GM18870 (cell line): ENCODE measurements around the gene PRSS33.

ENCODE experiments used
- ATAC-seq: cut with Tn5 transposase; IDR thresholded peaks from one replicate; pipeline ENCODE4 v1.9.1; 2021; ENCODE audit warnings: moderate library complexity; ENCODE audit not compliant: unreplicated experiment

The PRSS33 gene

GRCh38 chr16:2799859-2800226, 12.5 kb upstream of the PRSS33 start:
- no peak for ATAC-seq

DNA sequence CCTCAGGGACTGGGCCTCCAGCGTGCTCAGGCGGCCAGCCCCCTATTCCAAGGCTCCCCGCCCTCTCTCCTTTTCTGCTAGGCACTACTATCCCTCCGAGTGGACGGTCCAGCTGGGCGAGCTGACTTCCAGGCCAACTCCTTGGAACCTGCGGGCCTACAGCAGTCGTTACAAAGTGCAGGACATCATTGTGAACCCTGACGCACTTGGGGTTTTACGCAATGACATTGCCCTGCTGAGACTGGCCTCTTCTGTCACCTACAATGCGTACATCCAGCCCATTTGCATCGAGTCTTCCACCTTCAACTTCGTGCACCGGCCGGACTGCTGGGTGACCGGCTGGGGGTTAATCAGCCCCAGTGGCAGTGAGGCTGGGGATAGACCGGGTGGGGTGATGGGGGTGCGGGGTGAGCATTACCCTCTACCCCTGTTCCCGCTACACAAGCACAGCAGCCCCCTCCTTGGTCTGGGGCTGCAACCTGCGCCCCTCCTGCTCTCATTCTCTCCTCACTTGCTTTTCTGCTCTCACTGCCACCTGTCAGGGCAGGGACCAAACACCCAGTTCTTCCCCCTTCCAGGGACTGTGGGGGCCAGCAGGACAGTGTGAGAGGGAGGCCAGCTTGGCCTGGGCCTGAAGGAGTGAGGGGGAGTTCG, 12.0 kb upstream of the PRSS33 start:
- ATAC-seq, result no peak

DNA sequence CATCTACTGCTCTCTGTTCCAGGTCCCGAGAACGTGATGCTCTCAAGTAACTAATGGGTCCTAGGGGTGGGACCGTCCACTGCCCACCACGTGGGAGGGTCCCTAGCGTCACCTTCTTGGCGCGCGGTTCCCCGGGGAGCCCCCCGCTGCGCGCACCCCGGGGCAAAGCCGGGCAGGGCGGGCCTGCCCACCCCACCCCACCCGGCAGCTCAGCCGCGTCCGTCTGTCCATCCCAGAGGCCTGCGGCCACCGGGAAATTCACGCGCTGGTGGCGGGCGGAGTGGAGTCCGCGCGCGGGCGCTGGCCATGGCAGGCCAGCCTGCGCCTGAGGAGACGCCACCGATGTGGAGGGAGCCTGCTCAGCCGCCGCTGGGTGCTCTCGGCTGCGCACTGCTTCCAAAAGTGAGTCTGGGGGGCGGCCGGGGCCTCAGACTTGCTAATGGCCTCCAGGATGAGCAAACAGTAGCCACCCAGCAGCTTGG, 11.4 kb upstream of the PRSS33 start:
- no peak for ATAC-seq

DNA sequence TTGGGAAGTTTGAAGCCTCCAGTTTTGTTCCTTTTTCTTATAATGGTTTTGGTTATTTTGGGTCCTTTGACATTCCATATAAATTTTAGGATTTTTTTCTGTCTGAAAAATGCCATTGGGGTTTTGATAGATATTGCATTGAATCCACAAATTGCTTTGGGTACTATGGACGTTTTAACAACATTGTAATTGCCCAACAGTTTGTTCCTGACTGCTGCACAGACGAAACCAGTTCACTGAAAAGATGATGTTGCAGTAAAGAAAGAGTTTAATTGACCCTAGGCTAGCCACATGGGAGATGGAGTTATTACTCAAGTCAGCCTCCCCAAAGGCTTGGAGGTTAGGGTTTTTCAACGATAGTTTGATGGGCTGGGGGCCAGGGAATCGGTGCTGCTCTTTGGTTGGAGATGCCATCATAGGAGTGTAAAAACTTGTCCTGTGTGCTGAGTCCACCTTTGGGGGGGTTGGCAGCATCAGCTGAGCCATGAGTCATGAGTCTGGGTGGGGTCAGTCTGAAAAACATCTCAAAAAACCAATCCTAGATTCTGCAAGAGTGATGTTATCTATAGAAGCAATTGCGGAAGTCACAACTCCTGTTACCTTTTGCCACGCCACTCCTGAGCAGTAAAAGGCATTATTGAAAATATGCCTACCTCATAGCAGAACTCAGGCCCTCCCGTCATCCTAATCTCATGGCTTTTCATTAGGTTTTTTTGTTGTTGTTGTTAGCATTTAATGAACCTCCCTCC, 8.2 kb upstream of the PRSS33 start:
- no peak for ATAC-seq

DNA sequence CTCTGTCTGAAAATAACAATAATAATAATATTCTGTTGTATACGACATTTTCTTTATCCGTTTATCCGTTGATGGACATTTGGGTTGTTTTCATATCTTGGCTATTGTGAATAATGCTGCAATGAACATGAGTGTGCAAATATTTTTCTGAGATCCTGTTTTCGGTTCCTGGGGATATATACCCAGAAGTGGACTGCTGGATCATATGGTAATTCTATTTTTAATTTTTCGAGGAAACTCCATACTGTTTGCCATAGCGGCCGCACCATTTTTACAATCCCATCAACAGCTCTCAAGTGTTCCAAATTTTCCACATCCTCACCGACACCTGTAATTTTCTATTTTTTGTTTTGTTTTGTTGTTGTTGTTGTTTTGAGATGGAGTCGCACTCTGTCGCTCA, 5.6 kb upstream of the PRSS33 start:
- no peak for ATAC-seq

GRCh38 chr16:2791174-2791573, 3.8 kb upstream of the PRSS33 start:
- ATAC-seq, result no peak

- ATAC-seq, result no peak
Observed at GRCh38 chr16:2790631-2791030, 3.3 kb upstream of the PRSS33 start.

DNA sequence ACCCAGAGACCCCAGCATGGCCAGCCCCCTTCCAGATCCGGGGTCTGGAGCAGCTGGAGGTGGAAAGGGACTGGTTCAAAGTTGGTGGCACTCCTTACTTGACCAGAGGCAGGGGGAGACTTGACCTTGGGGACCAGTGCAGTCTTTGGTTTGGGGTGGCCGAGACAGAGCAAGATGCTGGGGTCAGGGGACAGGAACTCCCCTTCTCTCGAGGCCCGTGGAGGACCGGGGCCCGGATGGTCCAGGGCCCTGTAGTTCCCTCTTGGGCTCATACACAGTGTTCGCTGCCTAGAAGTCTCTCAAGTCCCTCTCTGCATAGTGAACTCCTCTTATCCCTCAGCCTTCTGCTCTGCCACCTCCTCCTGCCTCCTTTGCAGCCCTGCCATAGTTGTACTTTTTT, 601 bp upstream of the PRSS33 start:
- no peak for ATAC-seq

DNA sequence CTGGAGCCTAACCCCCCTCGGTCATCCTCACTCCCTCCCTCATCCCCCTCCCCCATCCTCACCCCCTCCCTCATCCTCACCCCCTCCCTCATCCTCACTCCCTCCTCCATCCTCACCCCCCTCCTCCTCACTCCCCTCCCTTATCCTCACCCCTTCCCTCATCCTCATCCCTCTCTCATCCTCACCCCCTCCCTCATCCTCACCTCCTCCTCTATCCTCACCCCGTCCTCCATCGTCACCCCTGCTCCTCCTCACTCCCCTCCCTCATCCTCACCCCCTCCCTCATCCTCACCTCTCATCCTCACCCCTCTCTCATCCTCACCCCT, 571 bp downstream of the PRSS33 start:
- ATAC-seq, result no peak

DNA sequence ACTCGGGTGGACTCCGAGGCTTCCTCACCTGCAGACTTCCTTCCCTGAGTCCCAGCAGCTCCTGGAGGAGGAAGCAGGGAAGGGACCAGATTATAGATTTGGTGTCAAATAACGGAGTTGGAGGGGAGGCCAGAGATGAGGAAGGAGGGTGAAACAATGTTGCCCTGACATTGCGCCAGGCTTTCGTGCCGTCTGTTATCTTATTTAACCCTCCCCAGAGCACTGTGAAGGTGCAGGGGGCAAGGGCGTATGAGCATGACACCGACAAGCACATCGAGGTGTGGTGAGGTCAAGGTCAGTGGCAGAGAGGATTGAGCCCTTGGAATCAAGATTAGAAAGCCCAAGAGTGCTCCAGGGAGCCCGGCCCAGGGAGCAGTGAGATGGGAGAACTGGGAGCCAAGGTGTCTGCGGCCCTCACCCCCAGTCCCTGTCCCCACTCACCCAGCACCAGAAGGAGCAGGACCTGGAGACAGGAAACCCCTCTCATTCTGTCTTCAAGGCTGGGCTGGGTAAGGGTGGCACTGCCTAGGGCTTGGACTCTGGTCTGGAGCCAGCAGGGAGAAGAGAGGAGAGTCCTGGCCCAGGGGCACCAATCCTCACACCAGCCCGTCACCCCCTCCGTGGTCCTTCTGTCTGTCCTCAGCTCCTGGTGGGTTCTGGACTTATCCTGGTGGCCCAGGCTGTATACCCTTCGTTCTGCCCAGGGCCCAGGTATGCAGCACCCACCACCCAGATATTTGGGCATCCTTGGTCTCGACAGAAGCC, 1.1 kb downstream of the PRSS33 start:
- ATAC-seq, result no peak

- no peak for ATAC-seq
Observed at GRCh38 chr16:2785101-2785991, 2.0 kb downstream of the PRSS33 start.

GRCh38 chr16:2784358-2785100, 2.8 kb downstream of the PRSS33 start:
- no peak for ATAC-seq

- ATAC-seq, result no peak
Observed at GRCh38 chr16:2783581-2784357, 3.6 kb downstream of the PRSS33 start.

- ATAC-seq, result no peak
Observed at GRCh38 chr16:2782583-2783351, 4.6 kb downstream of the PRSS33 start.

DNA sequence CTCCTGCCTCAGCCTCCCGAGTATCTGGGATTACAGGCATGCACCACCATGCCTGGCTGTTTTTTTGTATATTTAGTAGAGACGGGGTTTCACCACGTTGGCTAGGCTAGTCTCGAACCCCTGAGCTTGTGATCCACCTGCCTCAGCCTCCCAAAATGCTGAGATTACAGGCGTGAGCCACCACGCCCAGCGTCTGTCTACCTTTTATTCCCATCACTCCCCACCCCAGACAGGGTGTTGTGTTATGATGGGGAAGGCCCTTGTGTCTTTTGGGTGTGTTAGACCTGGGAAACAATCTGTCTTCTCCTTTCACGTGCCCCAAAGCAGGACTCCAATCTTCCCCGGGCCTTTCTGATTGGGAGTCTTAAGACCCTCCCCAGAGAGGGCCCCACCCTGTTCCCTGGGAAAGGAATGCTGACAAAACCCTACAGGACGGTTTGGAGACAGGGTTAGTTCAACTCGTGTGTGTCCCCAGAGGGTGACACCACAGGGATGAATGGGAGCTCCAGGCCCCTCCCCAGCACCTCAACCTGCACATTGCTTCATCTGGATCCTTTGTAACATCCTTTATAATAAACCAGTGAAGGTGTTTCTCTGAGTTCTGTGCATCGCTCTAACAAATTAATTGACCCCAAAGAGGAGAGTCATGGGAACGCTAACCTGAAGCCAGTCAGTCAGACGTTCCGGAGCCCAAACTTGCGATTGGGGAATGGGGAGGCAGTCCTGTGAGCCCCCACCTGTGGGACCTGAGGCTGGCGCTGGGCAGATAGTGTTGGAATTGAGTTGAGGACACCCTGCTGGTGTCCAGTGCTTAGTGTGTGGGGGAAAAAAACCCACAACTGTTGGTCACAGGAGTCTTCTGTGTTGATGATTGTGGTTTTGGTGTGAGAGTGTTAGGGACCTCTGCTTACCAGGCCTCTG, 7.1 kb downstream of the PRSS33 start:
- ATAC-seq, result no peak

DNA sequence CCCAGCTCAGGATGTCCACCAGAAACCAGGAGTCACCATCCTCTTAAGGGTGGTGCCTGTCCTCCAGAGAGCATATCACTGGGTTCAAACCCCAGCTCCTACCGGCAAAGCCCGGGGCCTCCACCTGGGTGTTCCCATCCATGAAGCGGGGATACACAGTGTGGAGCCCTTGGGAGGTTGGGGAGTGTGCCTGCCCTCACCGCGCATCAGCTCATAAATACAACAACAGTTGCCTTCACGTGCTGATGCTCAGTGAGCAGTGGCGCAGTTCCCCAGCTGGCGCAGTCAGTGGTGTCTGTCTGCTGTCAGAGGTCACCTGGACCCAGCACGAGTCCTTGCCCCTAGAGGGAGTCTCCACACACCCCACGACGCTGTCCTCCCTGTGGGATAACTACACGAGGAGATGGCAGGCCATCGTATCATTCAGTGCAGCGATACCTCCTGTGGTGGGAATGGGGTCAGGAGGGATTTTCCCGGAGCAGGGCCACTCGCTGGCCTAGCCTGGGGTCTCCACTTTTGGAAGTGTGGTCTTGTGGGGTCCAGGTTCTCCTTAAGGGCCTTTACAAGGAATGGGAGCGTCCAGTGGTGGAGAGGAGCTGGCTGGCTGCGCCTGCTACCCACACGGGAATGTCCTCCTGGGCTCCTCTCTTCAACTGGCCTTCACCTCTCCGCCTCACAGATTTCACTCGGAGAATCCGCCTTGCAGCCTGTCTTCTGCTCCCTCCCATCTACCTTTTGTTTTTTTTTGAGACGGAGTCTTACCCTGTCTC, 8.0 kb downstream of the PRSS33 start:
- no peak for ATAC-seq

GRCh38 chr16:2778630-2778958, 8.8 kb downstream of the PRSS33 start:
- no peak for ATAC-seq
